ENCODE data around the gene TAS1R1.
A peak's percentile ranks its signal among the peaks of the same experiment; 100 is the strongest.
"Not testable (repeated sequence)": the region's sequence is repeated elsewhere in the genome, so short reads cannot be mapped to it uniquely, and the experiment has no call there.

TAS1R1 gene

DNA sequence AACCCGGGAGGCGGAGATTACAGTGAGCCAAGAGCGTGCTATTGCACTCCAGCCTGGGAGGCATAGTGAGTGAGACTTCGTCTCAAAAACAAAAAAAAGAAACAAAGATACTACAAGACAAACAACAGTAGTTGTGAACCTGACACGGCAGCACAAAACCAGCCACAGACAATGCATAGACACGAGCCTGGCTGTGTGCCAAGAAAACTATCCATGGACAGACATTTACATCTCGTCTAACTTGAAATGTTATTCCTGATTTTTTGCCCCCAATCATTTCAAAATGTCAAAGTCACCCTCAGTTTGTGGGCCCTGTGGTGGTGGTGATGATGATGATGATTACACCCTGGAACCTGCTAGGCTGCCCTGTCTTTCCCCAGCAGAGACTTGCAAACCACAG is 41.2 kb downstream of the TAS1R1 start:
- Histone ChIP-seq H3K36me3 (ENCODE audit: insufficient read depth, low read length) (no peaks in the 10 kb centered on the region; the same call in none of the 2 replicates), H3K9ac (ENCODE audit: low read depth, low read length) (no peak overlapping the region), H3K4me1 (ENCODE audit: insufficient read depth, low read length) (no peaks in the 10 kb centered on the region), H3K9me3 (ENCODE audit: control insufficient read depth, insufficient read depth, low read length) (no peaks in the 10 kb centered on the region)

- Histone ChIP-seq H3K36me3 (ENCODE audit: insufficient read depth, low read length) (no peaks in the 10 kb centered on the region; the same call in none of the 2 replicates), H3K9ac (ENCODE audit: low read depth, low read length) (no peak overlapping the region), H3K4me1 (ENCODE audit: insufficient read depth, low read length) (no peaks in the 10 kb centered on the region), H3K9me3 (ENCODE audit: control insufficient read depth, insufficient read depth, low read length) (no peaks in the 10 kb centered on the region)
Measured at GRCh38 chr1:6596886-6597776, 42.0 kb downstream of the TAS1R1 start.

GRCh38 chr1:6597777-6598131 is 42.6 kb downstream of the TAS1R1 start:
- Histone ChIP-seq H3K36me3 (ENCODE audit: insufficient read depth, low read length) (no peaks in the 10 kb centered on the region; the same call in none of the 2 replicates), H3K4me1 (ENCODE audit: insufficient read depth, low read length) (no peaks in the 10 kb centered on the region), H3K9ac (ENCODE audit: low read depth, low read length) (no peak overlapping the region), H3K9me3 (ENCODE audit: control insufficient read depth, insufficient read depth, low read length) (no peaks in the 10 kb centered on the region)

DNA sequence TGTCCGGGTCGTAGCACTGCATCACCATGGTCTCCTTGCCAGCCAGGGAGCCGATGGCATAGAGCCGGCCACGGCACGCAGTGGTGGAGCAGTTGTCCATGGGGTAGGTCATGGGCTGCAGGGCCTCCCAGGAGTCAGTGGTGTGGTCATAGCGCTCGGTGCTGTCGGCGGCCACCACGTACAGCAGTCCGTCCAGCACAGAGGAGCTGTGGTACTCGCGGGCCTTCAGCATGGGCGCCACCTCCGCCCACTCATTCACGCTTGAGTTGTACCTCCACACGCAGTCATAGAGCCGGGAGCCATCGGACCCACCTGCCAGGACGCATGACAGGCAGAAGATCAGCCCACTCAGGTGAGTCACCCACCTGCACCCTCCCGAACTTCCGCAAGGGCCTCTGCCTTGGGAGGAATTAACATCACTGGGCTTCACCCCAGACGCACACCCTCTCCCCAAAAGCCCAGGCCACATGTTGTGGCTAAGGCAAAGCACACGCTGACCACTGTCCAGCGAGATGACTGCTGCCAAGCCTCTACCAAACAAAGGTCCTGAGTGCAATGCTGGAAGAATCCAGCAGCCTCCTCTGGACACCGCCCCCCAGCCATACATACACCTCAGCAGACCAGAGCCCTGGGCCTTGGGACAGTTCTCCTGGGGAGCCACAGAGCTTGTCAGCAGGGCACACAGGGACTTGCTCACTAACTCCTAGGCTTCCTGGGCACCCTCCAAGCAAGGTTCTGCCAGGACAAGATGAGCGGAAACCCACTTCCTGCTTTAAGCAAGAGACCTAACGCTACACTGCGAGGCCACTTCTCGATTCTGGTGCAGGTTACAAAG is 44.3 kb downstream of the TAS1R1 start:
- no peaks in the 10 kb centered on the region for H3K4me1 ChIP-seq (ENCODE audit: insufficient read depth, low read length)
- no peaks in the 10 kb centered on the region; the same call in none of the 2 replicates for H3K36me3 ChIP-seq (ENCODE audit: insufficient read depth, low read length)
- no peak overlapping the region for H3K9ac ChIP-seq (ENCODE audit: low read depth, low read length)
- no peaks in the 10 kb centered on the region for H3K9me3 ChIP-seq (ENCODE audit: control insufficient read depth, insufficient read depth, low read length)

DNA sequence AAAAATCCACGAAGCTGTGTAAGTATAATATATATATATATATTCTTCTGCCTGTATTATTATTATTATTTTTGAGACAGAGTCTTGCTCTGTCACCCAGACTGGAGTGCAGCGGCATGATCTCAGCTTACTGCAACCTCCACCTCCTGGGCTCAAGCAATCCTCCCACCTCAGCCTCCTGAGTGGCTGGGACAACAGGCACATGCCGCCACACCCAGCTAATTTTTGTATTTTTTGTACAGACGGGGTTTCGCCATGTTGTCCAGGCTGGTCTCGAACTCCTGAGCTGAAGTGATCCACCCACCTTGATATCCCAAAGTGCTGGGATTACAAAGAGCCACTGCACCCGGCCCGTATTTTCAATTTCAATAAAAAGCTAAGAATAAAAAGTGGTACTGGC is 44.9 kb downstream of the TAS1R1 start:
- H3K36me3 ChIP-seq (ENCODE audit: insufficient read depth, low read length); H3K4me1 ChIP-seq (ENCODE audit: insufficient read depth, low read length); H3K9me3 ChIP-seq (ENCODE audit: control insufficient read depth, insufficient read depth, low read length): not testable (repeated sequence)
- peak overlapping the region; percentile 92; the same call in 1 of the 2 replicates for H3K9ac ChIP-seq (ENCODE audit: low read depth, low read length)

DNA sequence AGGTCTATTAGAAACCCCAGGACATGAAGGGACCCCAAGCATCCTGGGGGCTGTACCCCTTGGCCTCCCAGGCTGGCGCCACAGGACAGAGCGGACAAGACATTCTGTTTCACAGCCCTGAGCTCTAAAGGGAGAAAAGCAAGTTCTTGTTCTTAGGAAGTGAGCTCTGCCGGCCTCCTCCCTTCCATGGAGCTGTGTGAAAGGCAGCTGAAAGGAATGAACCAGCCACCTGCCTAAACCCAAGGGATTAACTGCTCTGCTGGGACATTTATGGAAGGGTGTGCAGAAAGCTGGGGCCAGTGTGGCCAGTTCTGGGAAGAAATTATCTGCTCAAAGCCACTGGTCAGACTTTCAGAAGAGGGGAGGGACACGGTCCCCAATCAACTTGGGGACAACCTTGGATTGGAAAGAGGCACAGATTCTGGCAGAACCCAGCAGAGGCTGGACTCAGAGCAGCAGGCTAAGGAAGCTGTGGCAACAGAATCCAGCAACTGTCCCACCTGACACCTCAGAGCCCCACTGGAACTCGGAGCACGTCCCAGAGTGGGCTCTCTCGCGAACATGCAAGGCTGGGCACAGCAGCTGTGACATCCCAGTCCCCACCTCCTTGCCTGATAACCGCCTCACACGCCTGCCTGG is 45.4 kb downstream of the TAS1R1 start:
- Histone ChIP-seq H3K36me3 (ENCODE audit: insufficient read depth, low read length) (no peaks in the 10 kb centered on the region; the same call in none of the 2 replicates), H3K9ac (ENCODE audit: low read depth, low read length) (peak overlapping the region; percentile 92), H3K4me1 (ENCODE audit: insufficient read depth, low read length) (no peaks in the 10 kb centered on the region), H3K9me3 (ENCODE audit: control insufficient read depth, insufficient read depth, low read length) (no peaks in the 10 kb centered on the region)

- H3K36me3 ChIP-seq (ENCODE audit: insufficient read depth, low read length), result no peaks in the 10 kb centered on the region; the same call in none of the 2 replicates
- no peaks in the 10 kb centered on the region for H3K9me3 ChIP-seq (ENCODE audit: control insufficient read depth, insufficient read depth, low read length)
- peak overlapping the region; percentile 92 for H3K9ac ChIP-seq (ENCODE audit: low read depth, low read length)
- no peaks in the 10 kb centered on the region for H3K4me1 ChIP-seq (ENCODE audit: insufficient read depth, low read length)
Measured at GRCh38 chr1:6601049-6601922, 46.2 kb downstream of the TAS1R1 start.

GRCh38 chr1:6601923-6602668 is 47.0 kb downstream of the TAS1R1 start:
- no peaks in the 10 kb centered on the region for H3K9me3 ChIP-seq (ENCODE audit: control insufficient read depth, insufficient read depth, low read length)
- no peaks in the 10 kb centered on the region for H3K4me1 ChIP-seq (ENCODE audit: insufficient read depth, low read length)

DNA sequence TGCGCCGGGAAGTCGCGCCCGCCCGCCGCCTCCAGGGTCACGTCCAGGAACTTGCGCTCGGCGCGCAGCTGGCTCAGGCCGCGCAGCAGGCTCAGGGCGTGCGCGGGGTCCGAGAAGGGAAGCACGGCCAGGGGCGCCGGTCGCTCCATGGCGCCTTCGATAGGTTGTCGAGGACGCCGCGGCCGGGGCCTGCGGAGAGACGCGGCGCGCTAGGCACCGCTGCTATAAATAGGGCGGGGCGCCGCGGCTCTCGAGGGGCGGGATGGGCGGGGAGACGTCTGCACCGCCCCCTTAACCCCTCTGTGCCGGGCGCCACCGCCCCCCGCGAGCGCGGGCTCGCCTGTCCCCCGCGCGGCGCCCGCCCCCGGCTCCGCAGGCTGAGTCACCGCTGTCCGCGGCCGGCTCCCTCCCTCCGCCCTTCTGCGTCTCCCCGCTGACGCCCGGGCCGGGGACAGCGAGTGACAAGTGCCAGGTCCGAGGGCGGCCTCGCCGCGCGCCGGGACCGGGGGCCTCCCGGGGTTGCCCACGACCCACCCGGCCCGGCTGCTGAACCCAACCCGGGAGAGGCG is 47.6 kb downstream of the TAS1R1 start, which contains the start of gene KLHL21:
TSS of gene KLHL21 (minus strand) at position 201 of the 569 bp plus-strand sequence. CDS start at position 149, 52 bp downstream.
- H3K36me3 ChIP-seq (ENCODE audit: insufficient read depth, low read length), result no peaks in the 10 kb centered on the region; the same call in 1 of the 2 replicates
- no peaks in the 10 kb centered on the region for H3K4me1 ChIP-seq (ENCODE audit: insufficient read depth, low read length)
- no peaks in the 10 kb centered on the region for H3K9me3 ChIP-seq (ENCODE audit: control insufficient read depth, insufficient read depth, low read length)
- peak within 1 kb of the TSS; percentile 92 for H3K9ac ChIP-seq (ENCODE audit: low read depth, low read length)

More at GRCh38 chr1:6601923-6602668, 47.0 kb downstream of the TAS1R1 start:
- H3K36me3 ChIP-seq (ENCODE audit: insufficient read depth, low read length), result no peaks in the 10 kb centered on the region; the same call in 1 of the 2 replicates
- peak overlapping the region; percentile 92 for H3K9ac ChIP-seq (ENCODE audit: low read depth, low read length)

DNA sequence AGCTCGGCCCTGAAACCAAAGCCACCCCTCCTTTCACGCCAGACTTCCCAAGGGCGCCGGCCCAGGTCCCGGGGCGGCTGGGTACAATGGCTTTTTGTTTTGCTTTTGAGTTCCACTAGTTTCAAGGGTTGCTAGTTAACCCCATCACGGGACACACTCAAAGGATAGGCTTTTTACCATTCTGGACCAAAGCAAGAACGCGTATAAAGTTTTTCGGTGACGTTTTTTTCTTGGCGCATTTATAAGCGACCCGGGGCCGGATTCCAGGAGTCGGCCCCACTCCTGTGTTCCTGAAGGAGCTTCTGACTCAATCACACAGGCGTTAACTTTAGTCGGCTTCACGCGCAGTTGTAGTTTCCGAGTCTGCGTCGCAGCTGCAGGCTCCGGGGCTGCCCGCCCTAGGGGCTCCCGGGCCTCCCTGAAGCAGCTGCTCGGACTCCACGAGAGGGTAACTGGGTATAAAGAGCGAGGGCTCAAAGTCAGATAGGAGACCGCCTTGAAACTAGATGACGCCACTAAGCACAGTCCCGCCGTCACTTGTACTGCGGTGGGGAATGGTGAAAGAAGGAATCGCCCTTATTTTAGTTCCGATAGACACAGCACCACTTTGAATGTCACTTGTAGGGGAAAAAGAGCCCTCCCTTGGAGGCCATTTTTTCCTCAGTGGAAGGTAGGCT is 48.3 kb downstream of the TAS1R1 start:
- Histone ChIP-seq H3K9me3 (ENCODE audit: control insufficient read depth, insufficient read depth, low read length) (no peaks in the 10 kb centered on the region), H3K36me3 (ENCODE audit: insufficient read depth, low read length) (no peaks in the 10 kb centered on the region), H3K4me1 (ENCODE audit: insufficient read depth, low read length) (no peaks in the 10 kb centered on the region), H3K9ac (ENCODE audit: low read depth, low read length) (peak overlapping the region; percentile 92)

DNA sequence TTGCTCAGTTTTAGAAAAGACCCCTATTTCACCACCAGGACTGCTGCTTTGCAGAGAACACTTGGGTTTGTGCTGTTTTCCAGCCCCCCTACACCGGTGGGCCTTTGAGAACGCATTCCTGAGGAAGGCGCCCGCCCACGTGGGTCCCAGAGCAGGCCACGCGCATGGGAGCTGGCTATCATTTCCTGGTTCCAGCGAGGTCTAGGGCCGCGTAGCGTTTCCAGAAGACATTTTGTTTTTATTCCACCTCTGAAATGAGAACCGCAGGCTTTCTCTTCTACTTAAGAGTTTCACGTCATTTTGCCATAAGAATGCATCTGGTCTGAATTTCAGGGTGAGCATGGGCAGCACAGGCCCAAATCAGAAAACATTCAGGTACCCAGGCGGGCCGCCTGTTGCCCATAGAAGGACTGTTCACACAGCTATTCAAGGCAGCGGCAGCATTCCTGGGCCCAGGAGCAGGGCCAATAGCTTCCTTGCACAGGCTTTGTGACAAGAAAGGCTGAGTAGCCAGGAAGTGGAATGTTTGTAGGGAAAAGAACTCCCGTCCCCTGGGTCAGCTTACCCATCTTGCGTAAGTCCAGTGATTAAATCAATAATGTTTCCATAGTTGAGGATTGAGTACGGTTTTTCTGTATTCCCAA is 48.9 kb downstream of the TAS1R1 start:
- H3K36me3 ChIP-seq (ENCODE audit: insufficient read depth, low read length), result no peaks in the 10 kb centered on the region
- peak overlapping the region; percentile 92 for H3K9ac ChIP-seq (ENCODE audit: low read depth, low read length)
- no peaks in the 10 kb centered on the region for H3K9me3 ChIP-seq (ENCODE audit: control insufficient read depth, insufficient read depth, low read length)
- H3K4me1 ChIP-seq (ENCODE audit: insufficient read depth, low read length), result no peaks in the 10 kb centered on the region

Data from ES-I3 (cell line).